Mucosa of stomach (tissue), 1 donor: ENCODE data around the gene HOATZ.

Experiments used
- H3K27me3 ChIP-seq: one replicate; pipeline ENCODE4 v1.7.0; 2013; ENCODE audit warnings: mild to moderate bottlenecking, low read length; ENCODE audit not compliant: control insufficient read depth, insufficient read depth
- H3K36me3 ChIP-seq: one replicate; pipeline ENCODE4 v1.7.0; 2013; ENCODE audit warnings: low read length; ENCODE audit not compliant: control insufficient read depth, insufficient read depth
- H3K4me1 ChIP-seq: one replicate; pipeline ENCODE4 v1.7.0; 2013; ENCODE audit warnings: mild to moderate bottlenecking, low read length; ENCODE audit not compliant: control insufficient read depth, insufficient read depth
- H3K4me3 ChIP-seq: one replicate; pipeline ENCODE4 v1.7.0; 2013; ENCODE audit warnings: low read length
- H3K9ac ChIP-seq: one replicate; pipeline ENCODE4 v1.7.0; 2013; ENCODE audit warnings: mild to moderate bottlenecking, low read length, moderate library complexity
- H3K9me3 ChIP-seq: one replicate; pipeline ENCODE4 v1.7.0; 2013; ENCODE audit warnings: mild to moderate bottlenecking, low read length, moderate library complexity; ENCODE audit not compliant: control insufficient read depth
- donor health status: Pancreatic carcinoma.

The HOATZ gene

GRCh38 chr11:111557425-111558111 is 43.0 kb downstream of the HOATZ start:
- Histone ChIP-seq H3K27me3 (no peaks in the 10 kb centered on the region), H3K9me3 (no peaks in the 10 kb centered on the region), H3K4me1 (no peaks in the 10 kb centered on the region), H3K4me3 (no peak overlapping the region), H3K36me3 (no peaks in the 10 kb centered on the region), H3K9ac (no peak overlapping the region)

DNA sequence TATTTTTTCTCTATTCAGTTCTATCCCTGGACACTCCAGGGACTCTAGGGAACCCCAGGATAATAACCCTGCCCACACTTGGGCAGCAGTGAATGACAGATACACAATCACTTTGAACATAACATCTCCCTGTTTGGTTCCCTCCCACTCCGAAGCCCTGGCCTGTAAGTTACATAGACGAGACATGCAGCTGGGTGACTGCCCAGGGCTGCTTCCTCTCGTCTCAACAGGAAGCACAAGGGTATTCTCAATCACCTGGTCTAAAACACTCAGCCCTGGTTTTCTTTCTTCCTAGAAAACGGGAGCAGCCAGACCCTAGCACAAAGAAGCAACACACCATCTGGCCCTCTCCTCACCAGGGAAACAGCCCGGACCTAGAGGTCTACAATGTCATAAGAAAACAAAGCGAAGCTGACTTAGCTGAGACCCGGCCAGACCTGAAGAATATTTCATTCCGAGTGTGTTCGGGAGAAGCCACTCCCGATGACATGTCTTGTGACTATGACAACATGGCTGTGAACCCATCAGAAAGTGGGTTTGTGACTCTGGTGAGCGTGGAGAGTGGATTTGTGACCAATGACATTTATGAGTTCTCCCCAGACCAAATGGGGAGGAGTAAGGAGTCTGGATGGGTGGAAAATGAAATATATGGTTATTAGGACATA is 45.4 kb downstream of the HOATZ start:
- Histone ChIP-seq H3K4me1 (no peaks in the 10 kb centered on the region), H3K9ac (no peak overlapping the region), H3K9me3 (no peaks in the 10 kb centered on the region), H3K27me3 (no peaks in the 10 kb centered on the region), H3K4me3 (no peak overlapping the region), H3K36me3 (no peaks in the 10 kb centered on the region)

DNA sequence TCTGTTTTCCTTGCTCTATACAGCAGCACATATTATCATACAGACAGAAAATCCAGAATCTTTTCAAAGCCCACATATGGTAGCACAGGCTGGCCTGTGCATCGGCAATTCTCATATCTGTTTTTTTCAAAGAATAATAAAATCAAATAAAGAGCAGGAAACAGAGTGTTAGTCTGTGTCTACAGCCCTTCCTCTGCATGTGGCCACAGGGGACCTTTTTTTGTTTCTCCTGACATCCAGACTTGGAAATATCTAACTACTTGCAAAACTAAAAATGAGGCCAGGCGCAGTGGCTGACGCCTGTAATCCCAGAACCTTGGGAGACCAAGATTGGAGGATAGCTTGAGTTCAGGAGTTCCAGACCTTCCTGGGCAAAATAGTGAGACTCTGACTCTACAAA is 46.2 kb downstream of the HOATZ start:
- H3K9ac ChIP-seq, result no peak overlapping the region
- no peak overlapping the region for H3K4me3 ChIP-seq
- no peaks in the 10 kb centered on the region for H3K36me3 ChIP-seq
- no peaks in the 10 kb centered on the region for H3K9me3 ChIP-seq
- H3K4me1 ChIP-seq, result no peaks in the 10 kb centered on the region
- H3K27me3 ChIP-seq, result no peaks in the 10 kb centered on the region

GRCh38 chr11:111561306-111561705 is 46.7 kb downstream of the HOATZ start:
- Histone ChIP-seq H3K27me3 (no peaks in the 10 kb centered on the region), H3K4me1 (no peaks in the 10 kb centered on the region), H3K9me3 (no peaks in the 10 kb centered on the region), H3K9ac (no peak overlapping the region), H3K36me3 (no peaks in the 10 kb centered on the region), H3K4me3 (no peak overlapping the region)

DNA sequence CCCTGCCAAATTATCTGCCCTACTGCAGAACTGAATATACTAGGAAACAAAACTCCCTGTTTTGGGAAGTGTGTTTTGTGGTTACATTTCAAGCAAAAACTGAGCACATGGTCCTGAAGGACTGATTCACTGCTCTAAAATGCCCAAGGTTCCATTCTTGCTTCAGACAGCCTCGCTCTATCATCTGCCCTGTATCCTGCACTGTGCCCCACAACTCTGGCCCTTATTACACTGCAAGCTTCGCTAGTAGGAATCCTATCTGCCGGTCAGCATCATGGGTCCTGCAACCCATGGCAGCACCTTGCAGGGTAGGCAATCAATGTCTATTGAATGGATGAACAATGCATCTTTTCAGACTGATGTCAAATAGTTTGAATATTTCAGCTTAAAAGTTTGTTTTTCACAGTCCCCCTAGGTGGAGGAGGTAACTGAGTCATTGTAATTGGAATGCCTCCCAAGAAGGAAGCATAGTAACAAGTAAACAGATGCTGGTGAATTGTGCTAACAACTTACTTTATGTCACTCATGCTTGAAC is 47.3 kb downstream of the HOATZ start:
- H3K27me3 ChIP-seq, result no peaks in the 10 kb centered on the region
- H3K4me1 ChIP-seq, result no peaks in the 10 kb centered on the region
- no peak overlapping the region for H3K4me3 ChIP-seq
- H3K9ac ChIP-seq, result no peak overlapping the region
- no peaks in the 10 kb centered on the region for H3K9me3 ChIP-seq
- H3K36me3 ChIP-seq, result no peaks in the 10 kb centered on the region

DNA sequence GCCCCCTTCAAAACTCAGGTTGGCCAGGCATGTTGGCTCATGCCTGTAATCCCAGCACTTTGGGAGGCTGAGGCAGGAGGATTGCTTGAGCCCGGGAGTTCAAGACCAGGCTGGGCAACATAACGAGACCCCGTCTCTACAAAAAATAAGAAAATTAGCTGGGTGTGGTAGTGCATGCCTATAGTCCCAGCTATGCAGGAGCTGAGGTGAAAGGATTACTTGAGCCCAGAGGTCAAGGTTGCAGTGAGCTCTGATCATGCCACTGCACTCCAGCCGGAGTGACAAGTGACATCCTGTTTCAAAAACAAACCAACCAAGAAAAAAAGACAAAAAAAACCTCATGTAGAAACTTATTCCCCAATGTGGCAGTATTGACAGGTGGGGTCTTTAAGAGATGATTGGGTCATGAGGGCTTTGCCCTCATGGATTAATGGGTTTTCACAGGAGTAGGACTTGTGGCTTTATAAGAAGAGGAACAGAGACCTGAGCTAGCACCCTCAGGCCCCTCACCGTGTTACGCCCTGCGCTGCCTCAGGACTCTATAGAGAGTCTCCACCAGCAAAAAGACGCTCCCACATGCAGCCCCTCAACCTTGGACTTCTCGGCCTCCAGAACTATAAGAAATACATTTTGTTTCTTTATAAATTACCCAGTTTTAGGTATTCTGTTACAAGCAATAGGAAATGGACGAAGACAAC is 48.3 kb downstream of the HOATZ start:
- no peak overlapping the region for H3K9ac ChIP-seq
- no peaks in the 10 kb centered on the region for H3K4me1 ChIP-seq
- H3K27me3 ChIP-seq, result no peaks in the 10 kb centered on the region
- H3K9me3 ChIP-seq, result no peaks in the 10 kb centered on the region
- H3K36me3 ChIP-seq, result no peaks in the 10 kb centered on the region
- no peak overlapping the region for H3K4me3 ChIP-seq

DNA sequence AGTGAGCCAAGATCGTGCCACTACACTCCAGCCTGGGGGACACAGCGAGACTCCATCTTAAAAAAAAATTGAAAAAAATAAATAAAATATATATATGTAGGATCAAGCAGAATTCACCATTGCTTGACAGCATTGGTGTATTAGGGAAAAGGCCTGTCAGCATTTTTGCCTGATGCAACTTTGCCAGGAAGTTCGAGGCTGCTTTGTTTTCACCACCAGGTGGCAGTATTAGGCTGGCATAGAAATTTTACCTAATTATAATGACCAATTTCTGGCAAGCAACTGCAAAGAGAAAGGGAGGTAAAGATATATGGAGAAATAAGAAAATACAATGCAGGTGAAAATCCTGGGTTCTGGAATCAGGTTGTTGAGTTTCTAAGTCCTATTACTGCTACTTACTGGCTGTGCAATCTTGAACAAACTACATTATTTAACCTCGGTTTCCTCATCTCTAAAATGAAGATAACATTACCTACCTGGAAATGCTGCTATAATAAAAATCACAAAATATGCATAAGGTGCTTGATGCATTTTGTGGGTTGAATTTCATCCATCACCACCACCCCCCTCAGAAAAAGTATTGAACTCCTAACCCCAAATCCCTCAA is 50.6 kb downstream of the HOATZ start:
- Histone ChIP-seq H3K36me3 (no peaks in the 10 kb centered on the region), H3K4me1 (no peaks in the 10 kb centered on the region), H3K9ac (no peak overlapping the region), H3K9me3 (no peaks in the 10 kb centered on the region), H3K4me3 (no peak overlapping the region), H3K27me3 (no peaks in the 10 kb centered on the region)

- no peak overlapping the region for H3K4me3 ChIP-seq
- H3K9me3 ChIP-seq, result no peaks in the 10 kb centered on the region
- no peaks in the 10 kb centered on the region for H3K36me3 ChIP-seq
- H3K9ac ChIP-seq, result no peak overlapping the region
- no peaks in the 10 kb centered on the region for H3K4me1 ChIP-seq
- no peaks in the 10 kb centered on the region for H3K27me3 ChIP-seq
These were observed 51.7 kb downstream of the HOATZ start for GRCh38 chr11:111566324-111566723.

GRCh38 chr11:111569476-111569875 is 54.9 kb downstream of the HOATZ start:
- peaks cover 22% of the 10 kb centered on the region for H3K4me1 ChIP-seq
- no peak overlapping the region for H3K4me3 ChIP-seq
- no peaks in the 10 kb centered on the region for H3K36me3 ChIP-seq
- no peaks in the 10 kb centered on the region for H3K27me3 ChIP-seq
- no peak overlapping the region for H3K9ac ChIP-seq
- no peaks in the 10 kb centered on the region for H3K9me3 ChIP-seq

DNA sequence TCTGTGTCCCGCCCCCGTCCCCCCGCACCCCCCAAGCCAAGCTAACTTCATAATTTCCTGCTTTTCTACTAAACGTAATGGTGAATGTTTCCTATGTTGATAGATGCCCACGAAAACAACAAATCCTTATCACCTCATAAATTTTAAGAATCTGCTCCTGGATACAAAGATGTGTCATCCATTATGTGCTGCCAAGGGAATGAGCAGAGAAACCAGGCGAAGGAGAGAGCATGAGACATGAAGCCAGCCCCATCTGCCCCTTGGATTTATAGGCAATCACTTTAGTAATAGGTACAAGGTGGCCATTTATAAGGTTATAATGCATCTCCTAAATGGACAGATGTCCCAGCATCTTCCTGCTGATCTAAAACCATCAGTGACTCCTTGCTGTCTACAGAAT is 56.2 kb downstream of the HOATZ start:
- Histone ChIP-seq H3K9me3 (no peaks in the 10 kb centered on the region), H3K9ac (no peak overlapping the region), H3K27me3 (no peaks in the 10 kb centered on the region), H3K4me1 (peaks cover 26% of the 10 kb centered on the region), H3K36me3 (no peaks in the 10 kb centered on the region), H3K4me3 (no peak overlapping the region)

DNA sequence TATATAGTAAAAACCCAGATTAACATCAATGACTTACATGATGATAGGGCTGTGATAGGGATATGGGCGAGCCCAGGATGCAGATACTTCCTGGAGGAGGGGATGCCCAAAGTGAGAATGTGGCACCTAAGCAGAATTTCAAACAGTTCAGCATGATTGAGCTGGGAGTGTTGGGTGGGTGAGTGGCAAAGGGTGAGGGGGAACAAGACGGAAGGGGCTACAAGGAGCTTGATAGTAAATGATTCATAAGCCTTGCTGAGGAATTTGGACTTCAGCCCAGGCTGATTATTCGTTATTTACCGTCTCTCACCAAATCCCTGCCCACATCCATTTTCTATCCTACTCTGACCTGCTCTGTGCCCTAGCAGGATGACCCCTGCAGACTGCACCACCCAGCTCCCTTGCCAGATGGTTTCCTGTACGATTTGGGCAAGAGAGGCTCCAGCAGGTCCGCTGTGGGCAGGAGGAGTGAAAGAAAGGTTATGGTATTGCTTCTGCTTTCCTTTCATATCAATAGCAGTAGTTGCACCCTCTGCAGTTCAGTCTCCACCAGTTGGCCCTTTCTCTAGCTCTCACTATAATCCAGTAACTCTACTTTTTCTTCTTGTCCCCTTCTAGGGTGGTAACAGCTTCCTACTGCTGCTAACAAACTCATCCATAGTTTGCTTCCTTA is 57.4 kb downstream of the HOATZ start:
- Histone ChIP-seq H3K9ac (no peak overlapping the region), H3K9me3 (no peaks in the 10 kb centered on the region), H3K36me3 (no peaks in the 10 kb centered on the region), H3K27me3 (no peaks in the 10 kb centered on the region), H3K4me3 (no peak overlapping the region), H3K4me1 (peaks cover 26% of the 10 kb centered on the region)
